ENCODE data around the gene OPHN1. TPM values are rescaled to one million over a fixed set of nuclear protein-coding genes. Genes with fewer than 3 reads are reported as not detected.

OPHN1 gene
- total RNA-seq, 1 donor from 2014 or later, result 3.7 TPM

GRCh38 chrX:68048774-68049173 is 384.5 kb downstream of the OPHN1 start:
- H2AFZ ChIP-seq (ENCODE audit: low read depth, low read length), result no peak overlapping the region
- H3K36me3 ChIP-seq (ENCODE audit: insufficient read depth, low read length), result no peaks in the 10 kb centered on the region
- no peaks in the 10 kb centered on the region for H3K27me3 ChIP-seq (ENCODE audit: insufficient read depth, low read length)
- H3K4me3 Mint-ChIP-seq (ENCODE audit: unreplicated experiment), result no peak overlapping the region
- no peak overlapping the region for H3K27ac ChIP-seq (ENCODE audit: low read depth, low read length)
- H3K4me3 ChIP-seq (ENCODE audit: insufficient read depth, low read depth, low read length), result no peak overlapping the region
- TF ChIP-seq CTCF (IDR thresholded peaks at IDR 0.05; ENCODE audit: insufficient read depth, low read depth, low read length) (no peak), EZH2 (IDR thresholded peaks at IDR 0.05; ENCODE audit: insufficient read depth, low read length) (no peak)
- H3K9ac ChIP-seq (ENCODE audit: low read length), result no peak overlapping the region
- H3K27ac Mint-ChIP-seq (ENCODE audit: unreplicated experiment), result no peak overlapping the region
- no peaks in the 10 kb centered on the region for H3K4me1 ChIP-seq (ENCODE audit: insufficient read depth, low read length)
- H3K4me2 ChIP-seq (ENCODE audit: low read length), result no peak overlapping the region
- H3K27me3 Mint-ChIP-seq (ENCODE audit: low read depth, unreplicated experiment), result no peaks in the 10 kb centered on the region
- H3K9me3 Mint-ChIP-seq (ENCODE audit: unreplicated experiment), result no peaks in the 10 kb centered on the region
- no peaks in the 10 kb centered on the region for H3K79me2 ChIP-seq (ENCODE audit: insufficient read depth, low read length)
- peak; percentile 94 for FAIRE-seq
- no peaks in the 10 kb centered on the region for H3K9me3 ChIP-seq (ENCODE audit: insufficient read depth, low read depth, low read length)
- H3K36me3 Mint-ChIP-seq (ENCODE audit: low read depth, unreplicated experiment), result peaks cover 3% of the 10 kb centered on the region
- peaks cover 4% of the 10 kb centered on the region for H3K4me1 Mint-ChIP-seq (ENCODE audit: low read depth, unreplicated experiment)
- DNase-seq (ENCODE audit: low read depth), result no peak
- no peaks in the 10 kb centered on the region for H4K20me1 ChIP-seq (ENCODE audit: insufficient read depth, low read length)

- H3K36me3 ChIP-seq (ENCODE audit: insufficient read depth, low read length), result no peaks in the 10 kb centered on the region
- no peak overlapping the region for H2AFZ ChIP-seq (ENCODE audit: low read depth, low read length)
- H3K27me3 Mint-ChIP-seq (ENCODE audit: low read depth, unreplicated experiment), result no peaks in the 10 kb centered on the region
- H3K9ac ChIP-seq (ENCODE audit: low read length), result no peak overlapping the region
- no peak overlapping the region for H3K27ac ChIP-seq (ENCODE audit: low read depth, low read length)
- no peak overlapping the region for H3K4me3 ChIP-seq (ENCODE audit: insufficient read depth, low read depth, low read length)
- no peaks in the 10 kb centered on the region for H3K79me2 ChIP-seq (ENCODE audit: insufficient read depth, low read length)
- DNase-seq (ENCODE audit: low read depth) (peak; percentile 46), FAIRE-seq (peak; percentile 50)
- no peak overlapping the region for H3K27ac Mint-ChIP-seq (ENCODE audit: unreplicated experiment)
- no peak overlapping the region for H3K4me2 ChIP-seq (ENCODE audit: low read length)
- H3K4me1 ChIP-seq (ENCODE audit: insufficient read depth, low read length), result no peaks in the 10 kb centered on the region
- peaks cover 4% of the 10 kb centered on the region for H3K4me1 Mint-ChIP-seq (ENCODE audit: low read depth, unreplicated experiment)
- no peaks in the 10 kb centered on the region for H3K27me3 ChIP-seq (ENCODE audit: insufficient read depth, low read length)
- H3K36me3 Mint-ChIP-seq (ENCODE audit: low read depth, unreplicated experiment), result peaks cover 3% of the 10 kb centered on the region
- H4K20me1 ChIP-seq (ENCODE audit: insufficient read depth, low read length), result no peaks in the 10 kb centered on the region
- no peaks in the 10 kb centered on the region for H3K9me3 Mint-ChIP-seq (ENCODE audit: unreplicated experiment)
- no peak overlapping the region for H3K4me3 Mint-ChIP-seq (ENCODE audit: unreplicated experiment)
- H3K9me3 ChIP-seq (ENCODE audit: insufficient read depth, low read depth, low read length), result no peaks in the 10 kb centered on the region
- TF ChIP-seq EZH2 (IDR thresholded peaks at IDR 0.05; ENCODE audit: insufficient read depth, low read length), result no peak
- TF ChIP-seq CTCF (IDR thresholded peaks at IDR 0.05; ENCODE audit: insufficient read depth, low read depth, low read length), result no peak
Observed at GRCh38 chrX:68045008-68045577, 388.2 kb downstream of the OPHN1 start.

GRCh38 chrX:68043713-68044438 is 389.4 kb downstream of the OPHN1 start:
- H3K4me3 Mint-ChIP-seq (ENCODE audit: unreplicated experiment), result no peak overlapping the region
- Histone ChIP-seq H3K9ac (ENCODE audit: low read length) (no peak overlapping the region), H3K36me3 (ENCODE audit: insufficient read depth, low read length) (no peaks in the 10 kb centered on the region), H2AFZ (ENCODE audit: low read depth, low read length) (no peak overlapping the region), H4K20me1 (ENCODE audit: insufficient read depth, low read length) (no peaks in the 10 kb centered on the region), H3K4me3 (ENCODE audit: insufficient read depth, low read depth, low read length) (no peak overlapping the region), H3K27me3 (ENCODE audit: insufficient read depth, low read length) (no peaks in the 10 kb centered on the region), H3K9me3 (ENCODE audit: insufficient read depth, low read depth, low read length) (no peaks in the 10 kb centered on the region), H3K4me2 (ENCODE audit: low read length) (no peak overlapping the region), H3K4me1 (ENCODE audit: insufficient read depth, low read length) (no peaks in the 10 kb centered on the region), H3K79me2 (ENCODE audit: insufficient read depth, low read length) (no peaks in the 10 kb centered on the region), H3K27ac (ENCODE audit: low read depth, low read length) (no peak overlapping the region)
- no peaks in the 10 kb centered on the region for H3K27me3 Mint-ChIP-seq (ENCODE audit: low read depth, unreplicated experiment)
- H3K9me3 Mint-ChIP-seq (ENCODE audit: unreplicated experiment), result no peaks in the 10 kb centered on the region
- TF ChIP-seq EZH2 (IDR thresholded peaks at IDR 0.05; ENCODE audit: insufficient read depth, low read length), result no peak
- TF ChIP-seq CTCF (IDR thresholded peaks at IDR 0.05; ENCODE audit: insufficient read depth, low read depth, low read length), result no peak
- FAIRE-seq (peak; percentile 94), DNase-seq (ENCODE audit: low read depth) (no peak)
- H3K4me1 Mint-ChIP-seq (ENCODE audit: low read depth, unreplicated experiment), result no peaks in the 10 kb centered on the region
- H3K36me3 Mint-ChIP-seq (ENCODE audit: low read depth, unreplicated experiment), result peaks cover 3% of the 10 kb centered on the region
- H3K27ac Mint-ChIP-seq (ENCODE audit: unreplicated experiment), result no peak overlapping the region
